Stimulated activated CD8-positive, alpha-beta memory T cell treated with anti-CD3 and anti-CD28 coated beads, Interleukin-12 subunit alpha, Interleukin-12 subunit beta, amount 100 ng/mL, for 24 hours (primary cell): ENCODE results near the gene FATE1.

Experiments used
- DNase-seq: peaks from one replicate; pipeline ENCODE4 v3.0.0-alpha.2; 2020; ENCODE audit errors: extremely low read depth

The FATE1 gene

DNA sequence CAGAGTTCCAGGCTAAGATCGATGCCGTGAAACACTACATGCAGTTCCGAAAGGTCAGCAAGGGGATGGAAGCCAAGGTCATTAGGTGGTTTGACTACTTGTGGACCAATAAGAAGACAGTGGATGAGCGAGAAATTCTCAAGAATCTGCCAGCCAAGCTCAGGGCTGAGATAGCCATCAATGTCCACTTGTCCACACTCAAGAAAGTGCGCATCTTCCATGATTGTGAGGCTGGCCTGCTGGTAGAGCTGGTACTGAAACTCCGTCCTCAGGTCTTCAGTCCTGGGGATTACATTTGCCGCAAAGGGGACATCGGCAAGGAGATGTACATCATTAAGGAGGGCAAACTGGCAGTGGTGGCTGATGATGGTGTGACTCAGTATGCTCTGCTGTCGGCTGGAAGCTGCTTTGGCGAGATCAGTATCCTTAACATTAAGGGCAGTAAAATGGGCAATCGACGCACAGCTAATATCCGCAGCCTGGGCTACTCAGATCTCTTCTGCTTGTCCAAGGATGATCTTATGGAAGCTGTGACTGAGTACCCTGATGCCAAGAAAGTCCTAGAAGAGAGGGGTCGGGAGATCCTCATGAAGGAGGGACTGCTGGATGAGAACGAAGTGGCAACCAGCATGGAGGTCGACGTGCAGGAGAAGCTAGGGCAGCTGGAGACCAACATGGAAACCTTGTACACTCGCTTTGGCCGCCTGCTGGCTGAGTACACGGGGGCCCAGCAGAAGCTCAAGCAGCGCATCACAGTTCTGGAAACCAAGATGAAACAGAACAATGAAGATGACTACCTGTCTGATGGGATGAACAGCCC, 28.0 kb downstream of the FATE1 start:
- no peak for DNase-seq

DNA sequence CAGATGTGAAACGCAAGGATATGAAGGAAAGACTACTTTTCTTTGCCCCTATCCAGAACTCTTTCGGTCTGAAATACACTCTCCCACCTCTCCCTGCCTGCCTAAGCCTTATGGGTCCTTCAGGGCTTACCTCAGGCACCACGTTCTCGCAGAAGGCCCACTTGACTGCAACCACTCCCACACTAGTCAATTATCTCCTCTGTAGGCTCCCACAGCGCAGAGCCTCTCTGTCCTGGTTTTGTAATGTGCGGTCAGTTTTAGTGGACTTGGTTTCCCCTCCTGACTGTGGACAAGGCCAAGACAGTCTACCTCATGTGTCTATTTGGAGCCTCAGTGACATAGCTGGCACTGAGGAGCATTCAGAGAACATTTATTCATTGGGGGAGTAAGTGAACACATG, 29.8 kb downstream of the FATE1 start:
- DNase-seq: no peak

DNA sequence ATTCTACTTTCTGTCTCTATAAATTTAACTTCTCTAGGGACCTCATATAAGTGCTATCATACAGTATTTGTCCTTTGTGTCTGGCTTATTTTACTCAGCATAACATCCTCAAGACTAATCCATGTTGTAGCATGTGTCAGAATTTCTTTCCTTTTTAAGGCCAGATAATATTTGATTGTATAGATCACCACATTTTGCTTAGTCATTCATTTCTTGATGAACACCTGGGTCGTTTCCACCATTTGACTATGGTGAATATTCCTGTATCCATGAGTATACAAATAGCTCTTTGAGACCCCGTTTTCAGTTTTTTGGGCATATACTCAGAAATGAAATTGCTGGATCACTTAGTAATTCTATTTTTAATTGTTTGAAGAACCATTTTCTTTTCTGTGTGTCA, 30.7 kb downstream of the FATE1 start:
- no peak for DNase-seq

- no peak for DNase-seq
Observed at GRCh38 chrX:151750511-151750910, 34.7 kb downstream of the FATE1 start.

DNA sequence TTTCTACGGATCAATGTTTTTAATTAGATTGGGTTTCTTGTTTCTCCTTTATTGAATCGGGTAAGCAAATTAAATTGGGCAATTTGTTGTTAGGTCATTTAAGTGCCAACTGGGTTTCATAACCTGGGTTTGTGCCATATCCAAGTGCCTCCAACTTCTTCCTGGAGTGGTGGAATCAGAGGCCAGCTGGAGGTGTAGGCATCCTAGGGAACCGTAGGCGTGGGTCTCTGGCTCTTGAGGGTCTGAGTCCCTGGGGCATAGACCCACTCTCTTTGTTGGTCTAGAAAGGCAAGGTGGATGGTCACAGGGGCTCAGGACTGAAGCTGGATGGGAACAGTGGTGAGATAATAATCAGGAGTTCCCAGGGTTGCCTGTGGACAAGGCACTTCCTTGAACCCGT, 37.0 kb downstream of the FATE1 start:
- no peak for DNase-seq

DNA sequence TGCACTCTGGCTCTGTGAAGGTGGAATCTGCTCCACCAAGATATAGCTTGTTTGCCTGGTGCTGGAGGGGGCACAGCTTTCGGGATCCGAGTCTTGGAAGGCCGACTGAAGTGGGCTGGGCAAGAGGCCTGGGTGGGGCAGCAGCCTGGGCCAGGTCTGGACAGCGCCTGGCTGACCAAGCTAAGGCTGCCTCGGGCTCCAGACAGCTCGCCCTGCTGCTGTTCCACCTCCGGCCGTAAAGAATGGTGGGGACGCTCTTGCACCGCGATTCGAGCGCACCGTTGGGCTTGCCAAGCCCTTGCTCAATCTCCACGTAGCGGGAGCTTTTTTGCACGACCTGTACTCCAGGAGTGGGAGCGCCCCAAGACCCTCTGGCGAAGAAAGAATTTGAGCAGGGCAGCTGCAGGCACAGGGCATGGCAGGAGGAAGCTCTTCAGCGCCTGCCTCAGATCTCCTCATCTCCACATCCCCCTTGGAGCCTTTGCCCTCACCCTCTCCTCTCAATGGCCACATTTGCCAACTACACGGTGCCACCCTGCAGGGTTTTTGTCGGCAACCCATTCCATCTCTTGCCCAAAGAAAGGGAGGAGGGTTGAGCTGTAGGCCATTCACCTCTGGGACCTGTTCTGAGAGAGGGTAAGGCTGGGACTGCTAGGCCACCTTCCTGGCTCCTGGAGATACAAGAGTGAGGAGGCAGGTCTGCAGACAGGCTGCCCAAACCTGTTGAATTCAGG, 37.6 kb downstream of the FATE1 start:
- DNase-seq: no peak

GRCh38 chrX:151754047-151754429, 38.2 kb downstream of the FATE1 start:
- no peak for DNase-seq

DNA sequence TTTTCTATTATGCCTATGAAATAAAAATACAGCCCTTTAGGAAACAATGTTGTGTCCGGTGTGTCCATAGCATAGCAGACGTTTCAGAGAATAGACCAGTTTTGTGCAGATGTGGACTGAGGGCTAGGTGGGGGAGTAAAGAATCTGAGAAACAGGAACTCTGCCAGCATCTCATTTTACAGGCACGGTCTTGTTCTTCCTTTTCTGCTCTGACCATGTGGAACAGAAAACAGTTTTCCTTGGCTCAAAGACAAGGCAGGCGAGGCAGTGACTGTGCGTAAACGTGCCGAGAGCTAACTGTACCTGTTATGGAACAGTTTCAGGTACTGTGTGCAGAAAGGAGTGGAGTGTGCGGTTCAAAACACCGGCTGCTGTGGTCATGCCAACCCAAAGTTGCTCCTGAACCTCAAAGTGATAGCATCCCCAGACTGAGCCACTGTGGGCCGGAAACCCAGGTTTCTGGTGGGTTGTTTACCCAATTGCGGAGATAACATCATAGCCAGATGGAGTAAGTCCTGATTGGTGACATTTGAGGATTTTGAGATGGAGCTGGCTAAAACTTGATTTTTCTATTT, 38.9 kb downstream of the FATE1 start:
- no peak for DNase-seq

- no peak for DNase-seq
Observed at GRCh38 chrX:151759041-151759708, 43.3 kb downstream of the FATE1 start.

DNA sequence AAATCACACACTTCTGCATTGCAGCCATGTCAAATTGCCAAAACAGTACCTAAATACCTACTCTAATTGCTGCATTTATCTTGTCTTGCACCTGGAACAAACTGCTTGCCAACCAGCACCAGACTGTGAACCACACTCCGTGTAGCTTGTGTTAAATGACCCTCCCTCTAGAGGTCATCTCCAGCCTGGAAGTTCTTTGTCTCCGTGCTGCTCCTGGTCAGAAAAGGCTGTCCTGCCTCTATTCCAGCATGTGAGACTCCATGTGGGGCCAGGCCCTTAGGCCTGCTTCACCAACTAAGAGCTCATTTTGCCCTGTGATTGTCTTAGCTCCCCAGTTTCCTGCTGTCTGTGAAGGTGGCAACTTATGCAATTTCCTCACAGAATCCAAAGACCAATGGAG, 47.0 kb downstream of the FATE1 start:
- DNase-seq: no peak

GRCh38 chrX:151763711-151764110, 47.9 kb downstream of the FATE1 start:
- DNase-seq: no peak

DNA sequence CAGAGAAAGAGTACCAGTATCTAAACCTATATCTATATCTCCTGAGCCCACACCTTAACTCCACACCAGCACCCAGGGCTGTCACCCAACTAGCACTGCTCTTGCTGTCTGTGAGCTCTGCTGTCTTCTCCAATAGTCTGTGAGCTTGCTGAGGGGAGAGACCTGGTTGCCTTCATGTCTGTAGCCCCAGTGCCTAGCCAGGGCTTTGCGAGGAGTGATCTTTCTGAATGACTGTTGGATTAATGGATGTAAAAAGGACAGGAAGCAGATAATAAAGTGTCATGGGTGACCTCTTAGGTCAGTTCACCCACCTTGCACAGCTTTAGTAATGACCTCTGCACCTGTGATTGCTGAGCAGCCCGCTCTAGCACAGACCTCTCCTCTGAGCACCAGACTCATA, 49.2 kb downstream of the FATE1 start:
- DNase-seq: no peak

DNA sequence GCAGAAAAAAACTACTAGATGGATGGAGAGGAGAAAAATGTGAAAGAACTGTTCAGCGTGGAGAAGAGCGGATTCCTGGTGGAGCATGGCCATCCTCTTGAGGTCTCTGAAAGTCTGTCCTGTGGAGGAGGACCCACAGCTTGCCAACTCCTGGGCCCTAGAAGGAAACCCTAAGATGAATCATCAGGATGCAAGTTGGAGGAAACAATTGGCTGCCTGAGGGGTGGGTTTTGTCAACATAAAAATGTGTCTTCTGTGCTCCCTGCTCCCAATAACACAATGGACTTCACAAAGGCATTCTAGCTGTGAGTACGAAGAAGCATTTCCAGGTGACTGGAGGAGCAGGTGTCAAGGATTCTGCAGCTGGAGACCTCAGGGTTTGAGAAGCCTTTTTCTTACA, 55.9 kb downstream of the FATE1 start:
- no peak for DNase-seq
